AG04450 (cell line): ENCODE measurements around the gene C16orf78. TPM values are rescaled to one million over a fixed set of nuclear protein-coding genes. Genes with fewer than 3 reads are reported as not detected.

ENCODE experiments used
- CTCF ChIA-PET: fragments of 300-600, 350-600 bp; formaldehyde crosslinking; extraction: SDS; loops from one replicate; lab custom pipeline; 2022; ENCODE audit warnings: antibody characterized with exemption, inconsistent platforms; lab: Charles Lee
- POLR2A ChIA-PET: fragments of 350-600 bp; formaldehyde crosslinking; extraction: SDS; loops from one replicate; lab custom pipeline; 2021; ENCODE audit warnings: antibody characterized with exemption, inconsistent platforms; lab: Yijun Ruan, JAX
- DNase-seq: peaks from one replicate; pipeline ENCODE4 v3.0.0-alpha.2; 2011; ENCODE audit warnings: low read depth, low spot score
- H3K27ac ChIP-seq: one replicate; pipeline ENCODE4 v1.5.1; 2012; ENCODE audit warnings: low read depth, low read length, control low read depth
- H3K27me3 ChIP-seq: one replicate; pipeline ENCODE4 v1.6.0; 2012; ENCODE audit warnings: low read length; ENCODE audit not compliant: control insufficient read depth, insufficient read depth
- H3K4me3 ChIP-seq: 2 replicates; pipeline ENCODE4 v1.5.1; 2011; ENCODE audit warnings: mild to moderate bottlenecking, low read depth, low read length, control low read depth
- H3K9me3 ChIP-seq: 2 replicates; pipeline ENCODE4 v1.5.1; 2012; ENCODE audit warnings: low read length; ENCODE audit not compliant: control insufficient read depth, insufficient read depth
- polyA minus RNA-seq: library from RNA; depleted of rRNA, polyadenylated mRNA; stranded (reverse); fragments of >200 nt; gene quantifications from 2 replicates; pipeline ENCODE4 v1.2.3, GENCODE V29; 2011; rRNA and poly(A)+ RNA removed
- polyA plus RNA-seq: library from polyadenylated mRNA; depleted of rRNA; stranded (reverse); fragments of >200 nt; gene quantifications from 2 replicates; pipeline ENCODE4 v1.2.3, GENCODE V29; 2011; rRNA removed
- TF ChIP-seq, protein P1 (sequence below): IDR thresholded peaks from 2 replicates; pipeline ENCODE4 v1.5.1; 2011; ENCODE audit warnings: low read depth, low read length, control low read depth, inconsistent platforms

Gene C16orf78, protein sequence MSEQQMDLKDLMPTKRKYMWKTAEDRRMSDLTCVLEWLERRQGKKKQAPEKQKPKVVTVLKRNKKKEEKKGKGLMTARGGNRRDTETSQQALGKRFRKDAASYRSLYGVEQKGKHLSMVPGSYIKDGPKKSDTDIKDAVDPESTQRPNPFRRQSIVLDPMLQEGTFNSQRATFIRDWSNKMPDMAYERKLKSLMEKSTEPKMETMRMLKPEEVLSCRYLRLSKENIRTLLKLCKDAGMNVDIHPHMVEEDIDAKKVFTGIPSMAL
- polyA plus RNA-seq = not detected in 2 replicates
- not detected in 2 replicates for polyA minus RNA-seq

DNA sequence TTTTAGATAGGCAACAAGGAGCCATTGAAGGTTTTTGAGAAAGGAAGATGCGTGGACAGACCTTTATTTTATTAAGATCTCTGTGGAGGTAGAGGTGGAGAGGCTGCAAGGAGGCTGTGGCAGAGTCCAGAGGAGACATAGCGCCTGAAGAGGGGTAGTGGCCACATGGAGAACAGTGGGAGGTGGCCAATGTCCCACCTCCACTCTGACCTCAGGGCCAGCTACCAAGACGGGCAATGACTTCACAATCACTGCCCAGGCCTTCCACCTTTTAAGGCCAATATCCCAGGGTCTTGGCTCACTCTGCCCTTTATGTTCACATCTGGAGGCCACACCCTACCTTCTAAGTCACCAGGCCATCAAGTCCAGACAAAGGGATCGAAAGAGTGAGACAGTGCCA, at the start of gene C16orf78:
Gene C16orf78, plus strand, starts transcription at position 301 of the 400 bp plus-strand sequence. CDS start 136 bp downstream, outside the sequence.
- no peaks in the 10 kb centered on the region for H3K9me3 ChIP-seq
- H3K4me3 ChIP-seq = no peak within 1 kb of the TSS
- no peak for DNase-seq
- POLR2A ChIA-PET = no interaction called here
- CTCF ChIA-PET = interaction anchor here (0.6 kb wide), 1 partner anchor 678 kb away, joined by 3 read pairs; no protein-coding TSS in a partner anchor
- H3K27me3 ChIP-seq = no peaks in the 10 kb centered on the region
- TF ChIP-seq, protein P1, sequence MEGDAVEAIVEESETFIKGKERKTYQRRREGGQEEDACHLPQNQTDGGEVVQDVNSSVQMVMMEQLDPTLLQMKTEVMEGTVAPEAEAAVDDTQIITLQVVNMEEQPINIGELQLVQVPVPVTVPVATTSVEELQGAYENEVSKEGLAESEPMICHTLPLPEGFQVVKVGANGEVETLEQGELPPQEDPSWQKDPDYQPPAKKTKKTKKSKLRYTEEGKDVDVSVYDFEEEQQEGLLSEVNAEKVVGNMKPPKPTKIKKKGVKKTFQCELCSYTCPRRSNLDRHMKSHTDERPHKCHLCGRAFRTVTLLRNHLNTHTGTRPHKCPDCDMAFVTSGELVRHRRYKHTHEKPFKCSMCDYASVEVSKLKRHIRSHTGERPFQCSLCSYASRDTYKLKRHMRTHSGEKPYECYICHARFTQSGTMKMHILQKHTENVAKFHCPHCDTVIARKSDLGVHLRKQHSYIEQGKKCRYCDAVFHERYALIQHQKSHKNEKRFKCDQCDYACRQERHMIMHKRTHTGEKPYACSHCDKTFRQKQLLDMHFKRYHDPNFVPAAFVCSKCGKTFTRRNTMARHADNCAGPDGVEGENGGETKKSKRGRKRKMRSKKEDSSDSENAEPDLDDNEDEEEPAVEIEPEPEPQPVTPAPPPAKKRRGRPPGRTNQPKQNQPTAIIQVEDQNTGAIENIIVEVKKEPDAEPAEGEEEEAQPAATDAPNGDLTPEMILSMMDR = no peak
- no peak within 1 kb of the TSS for H3K27ac ChIP-seq

DNA sequence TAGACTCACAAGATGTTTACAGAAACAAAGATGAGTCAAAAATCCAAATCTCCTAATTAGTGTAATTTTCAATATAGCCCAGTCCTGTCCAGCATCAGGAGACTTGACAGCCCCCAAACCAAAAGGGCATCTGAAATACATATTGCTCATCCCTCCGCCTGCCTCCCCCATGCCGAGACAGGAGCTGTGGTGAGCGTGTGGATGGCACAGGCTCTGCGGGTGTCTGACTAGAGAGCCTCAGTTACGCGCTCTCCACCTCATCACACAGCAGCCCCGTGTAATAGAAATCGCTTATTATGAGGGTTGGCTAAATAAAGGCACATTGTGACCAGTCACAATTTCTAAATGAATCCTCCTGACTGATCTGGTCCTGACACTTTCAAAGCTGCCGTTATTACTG, 48.9 kb upstream of the C16orf78 start:
- TF ChIP-seq, protein P1 = no peak
- H3K27ac ChIP-seq = no peak overlapping the region
- no peak overlapping the region for H3K4me3 ChIP-seq
- no peaks in the 10 kb centered on the region for H3K9me3 ChIP-seq
- ChIA-PET CTCF (interaction anchor here (0.6 kb wide), 1 partner anchor 24 kb away, joined by 3 read pairs; no protein-coding TSS in a partner anchor), POLR2A (no interaction called here)
- DNase-seq = no peak
- no peaks in the 10 kb centered on the region for H3K27me3 ChIP-seq

DNA sequence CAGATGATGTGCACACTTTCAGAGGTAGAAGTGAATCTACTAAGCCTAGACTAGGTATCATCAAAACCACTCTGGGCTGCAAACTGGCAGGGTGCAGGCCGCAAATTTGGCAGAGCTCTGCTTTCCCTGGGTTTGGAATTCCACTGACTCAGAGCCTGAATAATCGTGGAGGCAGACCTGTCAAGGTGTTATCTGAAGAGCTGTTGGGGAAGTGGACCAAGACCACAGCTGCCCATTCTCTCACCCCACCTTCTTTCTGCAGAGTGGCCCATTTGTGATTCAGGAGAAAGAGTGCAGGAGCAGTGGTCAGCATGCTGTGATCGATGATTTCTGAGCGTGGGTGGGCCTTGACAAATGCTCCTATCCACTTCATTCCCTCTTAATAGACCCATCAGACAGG, 46.1 kb upstream of the C16orf78 start:
- no peaks in the 10 kb centered on the region for H3K9me3 ChIP-seq

DNA sequence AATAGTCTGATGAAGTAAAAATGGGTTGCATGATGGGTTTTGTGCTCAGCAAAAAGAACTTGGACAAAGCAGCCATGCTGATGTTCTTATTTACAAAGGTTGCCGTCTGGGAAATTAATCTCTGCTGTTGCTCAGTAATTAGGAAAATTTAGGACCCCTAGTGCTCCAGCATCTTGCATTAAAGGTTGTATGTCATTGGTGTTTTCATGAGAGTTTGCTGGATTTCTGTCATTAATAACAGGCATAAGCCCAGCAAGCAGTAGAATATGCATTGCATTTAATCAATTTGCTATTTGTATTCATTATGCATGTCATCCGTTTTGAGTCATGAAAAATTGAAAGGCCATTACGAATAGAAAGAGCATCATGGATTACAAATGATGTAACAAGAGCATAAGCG, 45.3 kb upstream of the C16orf78 start:
- no peak for DNase-seq
- ChIA-PET CTCF (no interaction called here), POLR2A (no interaction called here)
- H3K27me3 ChIP-seq = no peaks in the 10 kb centered on the region
- TF ChIP-seq, protein P1 = no peak
- no peak overlapping the region for H3K4me3 ChIP-seq
- H3K9me3 ChIP-seq = no peaks in the 10 kb centered on the region
- H3K27ac ChIP-seq = no peak overlapping the region

More for the DNA sequence above, 46.1 kb upstream of the C16orf78 start:
- no peak overlapping the region for H3K27ac ChIP-seq
- POLR2A ChIA-PET = no interaction called here
- no peaks in the 10 kb centered on the region for H3K27me3 ChIP-seq
- TF ChIP-seq, protein P1 = no peak
- CTCF ChIA-PET = no interaction called here
- no peak overlapping the region for H3K4me3 ChIP-seq
- no peak for DNase-seq

DNA sequence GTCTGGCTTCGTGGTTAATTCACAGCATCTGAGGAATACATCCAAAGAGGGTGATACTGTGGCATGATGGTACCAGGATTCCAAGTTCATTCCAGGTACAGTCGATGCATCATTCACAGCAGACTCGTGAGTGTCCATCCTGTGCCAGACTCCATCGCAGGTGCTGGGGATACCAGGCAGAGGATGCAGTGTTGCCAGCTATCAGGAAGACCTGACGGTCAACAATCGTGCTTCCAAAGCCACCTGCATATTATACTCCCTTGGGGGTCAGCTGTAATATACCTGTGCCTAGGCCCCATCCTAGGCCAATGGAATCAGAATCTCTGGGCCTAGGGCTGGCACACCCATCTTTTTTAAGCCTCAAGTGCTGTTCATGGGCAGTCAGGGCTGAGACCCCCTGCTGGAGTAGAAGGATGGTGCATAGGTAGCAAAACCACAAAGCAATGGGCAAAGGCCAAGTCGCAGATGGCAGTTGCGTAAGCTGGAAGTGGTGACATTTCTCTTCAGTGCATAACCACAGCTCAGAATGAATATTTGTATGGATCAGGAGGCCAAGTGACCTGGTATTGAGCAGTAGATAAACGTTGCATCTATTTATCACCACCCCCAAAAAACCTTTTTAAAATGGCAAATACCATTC, 42.9 kb upstream of the C16orf78 start:
- H3K9me3 ChIP-seq = no peaks in the 10 kb centered on the region
- H3K27ac ChIP-seq = no peak overlapping the region
- TF ChIP-seq, protein P1 = no peak
- ChIA-PET POLR2A (no interaction called here), CTCF (no interaction called here)
- no peaks in the 10 kb centered on the region for H3K27me3 ChIP-seq
- no peak for DNase-seq
- no peak overlapping the region for H3K4me3 ChIP-seq
